Measurements from ENCODE around the gene RCBTB1.

Gene RCBTB1

GRCh38 chr13:49559006-49559405 is 26.4 kb downstream of the RCBTB1 start:
- no peak for DNase-seq (ENCODE audit: low spot score)

GRCh38 chr13:49554387-49554786 is 31.0 kb downstream of the RCBTB1 start:
- DNase-seq (ENCODE audit: low spot score): no peak

GRCh38 chr13:49553888-49554287 is 31.5 kb downstream of the RCBTB1 start:
- no peak for DNase-seq (ENCODE audit: low spot score)

GRCh38 chr13:49550942-49551644 is 34.3 kb downstream of the RCBTB1 start:
- no peak for DNase-seq (ENCODE audit: low spot score)

GRCh38 chr13:49549289-49549688 is 36.1 kb downstream of the RCBTB1 start:
- no peak for DNase-seq (ENCODE audit: low spot score)

- no peak for DNase-seq (ENCODE audit: low spot score)
Observed at GRCh38 chr13:49546561-49546960, 38.8 kb downstream of the RCBTB1 start.

- no peak for DNase-seq (ENCODE audit: low spot score)
Observed at GRCh38 chr13:49545661-49546060, 39.7 kb downstream of the RCBTB1 start.

- no peak for DNase-seq (ENCODE audit: low spot score)
Observed at GRCh38 chr13:49543656-49544055, 41.7 kb downstream of the RCBTB1 start.

GRCh38 chr13:49540552-49540951 is 44.8 kb downstream of the RCBTB1 start:
- no peak for DNase-seq (ENCODE audit: low spot score)

- DNase-seq (ENCODE audit: low spot score): no peak
Observed at GRCh38 chr13:49539746-49540145, 45.6 kb downstream of the RCBTB1 start.

GRCh38 chr13:49539313-49539712 is 46.0 kb downstream of the RCBTB1 start:
- no peak for DNase-seq (ENCODE audit: low spot score)

- no peak for DNase-seq (ENCODE audit: low spot score)
Observed at GRCh38 chr13:49538404-49538803, 47.0 kb downstream of the RCBTB1 start.

- no peak for DNase-seq (ENCODE audit: low spot score)
Observed at GRCh38 chr13:49536144-49536873, 49.0 kb downstream of the RCBTB1 start.

- no peak for DNase-seq (ENCODE audit: low spot score)
Observed at GRCh38 chr13:49533591-49534269, 51.6 kb downstream of the RCBTB1 start.

- DNase-seq (ENCODE audit: low spot score): no peak
Observed at GRCh38 chr13:49533011-49533410, 52.3 kb downstream of the RCBTB1 start.

GRCh38 chr13:49532593-49532992 is 52.8 kb downstream of the RCBTB1 start:
- no peak for DNase-seq (ENCODE audit: low spot score)

- DNase-seq (ENCODE audit: low spot score): no peak
Observed at GRCh38 chr13:49530457-49530856, 54.9 kb downstream of the RCBTB1 start.

GRCh38 chr13:49528161-49528560 is 57.2 kb downstream of the RCBTB1 start:
- no peak for DNase-seq (ENCODE audit: low spot score)

- no peak for DNase-seq (ENCODE audit: low spot score)
Observed at GRCh38 chr13:49527123-49527522, 58.2 kb downstream of the RCBTB1 start.

- no peak for DNase-seq (ENCODE audit: low spot score)
Observed at GRCh38 chr13:49524740-49525501, 60.4 kb downstream of the RCBTB1 start.

GRCh38 chr13:49521224-49521623 is 64.1 kb downstream of the RCBTB1 start:
- no peak for DNase-seq (ENCODE audit: low spot score)

- DNase-seq (ENCODE audit: low spot score): no peak
Observed at GRCh38 chr13:49517461-49517860, 67.9 kb downstream of the RCBTB1 start.
